HUES48 (cell line): ENCODE data around the gene INSRR.
A peak's percentile ranks its signal among the peaks of the same experiment; 100 is the strongest.

ENCODE experiments used
- H3K27ac ChIP-seq: one replicate; pipeline ENCODE4 v1.7.0; 2013; ENCODE audit warnings: low read depth, low read length, inconsistent platforms
- H3K27me3 ChIP-seq: 2 replicates; pipeline ENCODE4 v1.6.1; 2013; ENCODE audit warnings: mild to moderate bottlenecking, low read length; ENCODE audit not compliant: control insufficient read depth, insufficient read depth
- H3K36me3 ChIP-seq: 2 replicates; pipeline ENCODE4 v1.6.1; 2013; ENCODE audit warnings: low read length; ENCODE audit not compliant: control insufficient read depth, insufficient read depth
- H3K4me1 ChIP-seq: 2 replicates; pipeline ENCODE4 v1.6.1; 2013; ENCODE audit warnings: mild to moderate bottlenecking, low read length; ENCODE audit not compliant: control insufficient read depth, insufficient read depth
- H3K4me3 ChIP-seq: 2 replicates; pipeline ENCODE4 v1.5.1; 2013; ENCODE audit warnings: mild to moderate bottlenecking, low read depth, low read length
- H3K9ac ChIP-seq: 2 replicates; pipeline ENCODE4 v1.6.1; 2013; ENCODE audit warnings: mild to moderate bottlenecking, low read depth, low read length, moderate library complexity
- H3K9me3 ChIP-seq: 2 replicates; pipeline ENCODE4 v1.6.1; 2013; ENCODE audit warnings: low read length; ENCODE audit not compliant: control insufficient read depth, insufficient read depth

The INSRR gene

GRCh38 chr1:156900896-156901589 lies 42.1 kb upstream of the INSRR start:
- Histone ChIP-seq H3K4me1 (peaks cover 7% of the 10 kb centered on the region), H3K9ac (no peak overlapping the region), H3K36me3 (no peaks in the 10 kb centered on the region), H3K4me3 (no peak overlapping the region), H3K27ac (no peak overlapping the region), H3K27me3 (peaks cover 2% of the 10 kb centered on the region), H3K9me3 (no peaks in the 10 kb centered on the region)

GRCh38 chr1:156899956-156900718 lies 41.2 kb upstream of the INSRR start:
- Histone ChIP-seq H3K27ac (no peak overlapping the region), H3K27me3 (peaks cover 5% of the 10 kb centered on the region), H3K9ac (no peak overlapping the region), H3K4me1 (peaks cover 7% of the 10 kb centered on the region), H3K4me3 (no peak overlapping the region), H3K36me3 (no peaks in the 10 kb centered on the region), H3K9me3 (no peaks in the 10 kb centered on the region)

GRCh38 chr1:156898971-156899664 lies 40.2 kb upstream of the INSRR start:
- Histone ChIP-seq H3K36me3 (no peaks in the 10 kb centered on the region), H3K9me3 (no peaks in the 10 kb centered on the region), H3K4me3 (no peak overlapping the region), H3K27me3 (peaks cover 15% of the 10 kb centered on the region), H3K4me1 (peaks cover 7% of the 10 kb centered on the region), H3K9ac (no peak overlapping the region), H3K27ac (no peak overlapping the region)

GRCh38 chr1:156898161-156898566 lies 39.2 kb upstream of the INSRR start:
- Histone ChIP-seq H3K9me3 (no peaks in the 10 kb centered on the region), H3K4me3 (no peak overlapping the region), H3K9ac (no peak overlapping the region), H3K27ac (no peak overlapping the region), H3K36me3 (no peaks in the 10 kb centered on the region), H3K4me1 (peaks cover 7% of the 10 kb centered on the region), H3K27me3 (peaks cover 24% of the 10 kb centered on the region)

- Histone ChIP-seq H3K9me3 (no peaks in the 10 kb centered on the region), H3K4me3 (no peak overlapping the region), H3K9ac (0 out of 2 replicates have a peak overlapping the region, but pooled peaks have one; percentile 3), H3K36me3 (no peaks in the 10 kb centered on the region), H3K27me3 (peaks cover 33% of the 10 kb centered on the region), H3K27ac (peak overlapping the region; percentile 68), H3K4me1 (peaks cover 7% of the 10 kb centered on the region)
Observed at GRCh38 chr1:156897078-156897825, 38.3 kb upstream of the INSRR start.

GRCh38 chr1:156896490-156897033 lies 37.6 kb upstream of the INSRR start:
- no peaks in the 10 kb centered on the region for H3K36me3 ChIP-seq
- H3K27ac ChIP-seq = peak overlapping the region; percentile 68
- H3K9me3 ChIP-seq = no peaks in the 10 kb centered on the region
- 0 out of 2 replicates have a peak overlapping the region, but pooled peaks have one; percentile 3 for H3K9ac ChIP-seq
- no peak overlapping the region for H3K4me3 ChIP-seq
- peaks cover 40% of the 10 kb centered on the region for H3K27me3 ChIP-seq
- peaks cover 7% of the 10 kb centered on the region for H3K4me1 ChIP-seq

GRCh38 chr1:156895927-156896326 lies 37.0 kb upstream of the INSRR start:
- Histone ChIP-seq H3K9ac (no peak overlapping the region), H3K27me3 (peaks cover 46% of the 10 kb centered on the region), H3K4me1 (peaks cover 7% of the 10 kb centered on the region)

GRCh38 chr1:156895455-156895812 lies 36.5 kb upstream of the INSRR start:
- Histone ChIP-seq H3K27ac (no peak overlapping the region), H3K9me3 (no peaks in the 10 kb centered on the region), H3K4me1 (peaks cover 7% of the 10 kb centered on the region), H3K36me3 (no peaks in the 10 kb centered on the region), H3K9ac (no peak overlapping the region), H3K4me3 (no peak overlapping the region), H3K27me3 (peaks cover 49% of the 10 kb centered on the region)

More at GRCh38 chr1:156895927-156896326, 37.0 kb upstream of the INSRR start:
- no peaks in the 10 kb centered on the region for H3K36me3 ChIP-seq
- H3K9me3 ChIP-seq = no peaks in the 10 kb centered on the region
- no peak overlapping the region for H3K27ac ChIP-seq
- no peak overlapping the region for H3K4me3 ChIP-seq

- Histone ChIP-seq H3K9ac (no peak overlapping the region), H3K4me1 (peaks cover 7% of the 10 kb centered on the region), H3K27ac (no peak overlapping the region), H3K4me3 (no peak overlapping the region), H3K27me3 (peaks cover 52% of the 10 kb centered on the region), H3K36me3 (no peaks in the 10 kb centered on the region), H3K9me3 (no peaks in the 10 kb centered on the region)
Observed at GRCh38 chr1:156894711-156895454, 36.0 kb upstream of the INSRR start.

GRCh38 chr1:156894001-156894400 lies 35.1 kb upstream of the INSRR start:
- Histone ChIP-seq H3K4me3 (peak overlapping the region; percentile 51; the same call in 1 of the 2 replicates), H3K27ac (no peak overlapping the region), H3K9me3 (no peaks in the 10 kb centered on the region), H3K36me3 (no peaks in the 10 kb centered on the region), H3K27me3 (peaks cover 53% of the 10 kb centered on the region), H3K4me1 (peaks cover 7% of the 10 kb centered on the region), H3K9ac (no peak overlapping the region)
